Right renal pelvis (tissue), 4 donors: ENCODE data around the gene CPSF7. TPM values are rescaled to one million over a fixed set of nuclear protein-coding genes. Genes with fewer than 3 reads are reported as not detected.
"Not testable (repeated sequence)": the region's sequence is repeated elsewhere in the genome, so short reads cannot be mapped to it uniquely, and the experiment has no call there.

Source experiments
- DNase-seq, 4 donors: peaks; one replicate each; pipeline ENCODE4 v3.0.0-alpha.2; 2013; ENCODE audit warnings: low read depth in 4 of 4, low spot score in 3 of 4, missing footprints in 1 of 4
- polyA plus RNA-seq, 4 donors: library from polyadenylated mRNA; unstranded; fragments of 120-200 nt; gene quantifications; one replicate each; pipeline ENCODE4 v1.2.1, GENCODE V29; 2013; ENCODE audit not compliant: insufficient read length in 4 of 4

Gene CPSF7
- polyA plus RNA-seq, 4 donors: 99.0 to 117 (median 109) TPM

DNA sequence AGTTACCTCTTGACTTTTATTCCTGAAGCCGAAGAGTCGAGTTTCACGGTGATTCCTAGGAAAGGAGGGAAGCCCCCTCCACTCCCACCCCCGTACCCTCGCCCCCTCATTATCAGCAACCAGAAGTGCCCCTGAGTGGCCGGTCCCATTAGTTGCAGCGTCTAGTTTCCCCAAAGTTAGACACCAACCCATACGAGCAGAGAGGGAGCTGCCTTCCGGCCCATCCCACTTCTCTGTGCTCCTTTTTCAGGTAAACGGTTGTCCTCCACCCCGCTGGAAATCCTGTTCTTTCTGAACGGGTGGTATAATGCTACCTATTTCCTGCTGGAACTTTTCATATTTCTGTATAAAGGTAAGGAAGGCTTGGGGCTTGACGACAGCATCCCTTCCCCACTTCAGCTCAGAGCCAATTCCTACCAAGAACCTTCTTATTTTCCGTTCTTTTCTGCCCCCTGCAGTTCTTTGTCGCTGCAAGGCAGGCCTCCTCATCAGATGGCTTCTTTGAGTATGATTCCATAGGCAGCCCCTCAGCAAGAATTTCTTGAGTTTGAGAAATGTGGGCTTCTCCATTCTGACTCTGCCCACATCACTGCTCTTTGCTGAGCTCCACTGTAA lies 36.7 kb downstream of the CPSF7 start:
- no peak for DNase-seq

DNA sequence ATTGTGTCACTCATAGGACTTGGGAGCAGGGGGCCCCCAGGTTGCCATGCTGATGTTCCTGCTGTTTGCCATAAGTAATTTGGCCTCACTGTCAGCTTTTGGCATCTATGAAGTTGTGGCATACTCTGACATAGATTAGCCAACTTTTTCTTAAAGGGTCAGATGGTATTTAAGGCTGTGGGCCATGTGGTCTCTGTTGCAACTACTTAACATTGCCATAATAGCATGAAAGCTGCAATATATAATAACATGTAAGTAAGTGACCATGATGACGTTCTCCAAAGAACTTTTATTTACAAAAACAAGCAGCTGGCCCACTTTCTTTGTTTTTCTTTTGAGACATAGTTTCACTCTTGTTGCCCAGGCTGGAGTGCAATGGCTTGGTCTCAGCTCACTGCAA lies 39.6 kb downstream of the CPSF7 start:
- no peak for DNase-seq

DNA sequence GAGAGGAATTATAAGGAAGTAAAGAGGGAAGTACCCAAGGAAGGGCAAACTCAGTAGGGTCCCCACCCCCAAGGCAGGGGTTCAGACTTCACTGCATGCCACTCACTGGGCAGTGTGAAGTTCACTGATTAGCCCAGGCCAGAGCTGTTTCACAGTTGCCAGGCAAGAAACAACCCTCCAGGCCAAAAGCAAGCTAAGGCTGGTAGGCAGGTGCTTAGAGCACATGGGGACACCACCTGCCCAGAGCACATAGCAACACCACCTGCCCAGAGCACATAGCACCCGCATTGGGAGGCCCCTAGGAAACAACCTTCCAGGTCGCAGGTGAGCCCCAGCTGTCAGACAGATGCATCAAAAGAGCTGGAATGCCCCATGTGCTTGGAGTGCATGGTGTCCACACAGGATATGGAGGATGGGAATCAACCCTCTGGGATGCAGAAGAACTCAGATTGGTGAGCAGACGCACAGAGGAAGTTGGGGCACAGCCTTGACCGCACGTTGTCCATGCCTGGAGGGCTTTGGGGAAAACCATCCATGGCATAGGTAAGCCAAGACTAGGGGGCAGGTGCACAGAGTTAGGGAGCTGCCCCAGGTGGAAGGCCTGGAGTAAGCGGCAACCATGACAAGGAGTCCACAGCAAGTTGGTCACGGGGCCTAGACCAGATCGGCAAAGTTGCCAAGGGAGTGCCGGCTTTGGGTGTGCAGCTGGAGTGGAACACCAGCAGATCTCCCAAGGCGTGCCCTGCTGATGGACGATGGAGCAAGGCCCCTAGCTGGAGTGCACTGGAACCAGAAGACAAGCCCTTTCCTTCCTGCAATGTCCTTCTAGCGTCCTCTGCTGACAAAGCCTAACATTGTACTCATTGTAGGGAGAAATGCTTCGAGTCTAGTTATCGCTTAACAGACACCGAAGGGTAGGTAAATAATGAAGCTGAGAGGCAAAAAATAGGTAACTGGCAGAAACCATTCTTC lies 45.2 kb downstream of the CPSF7 start:
- no peak for DNase-seq

DNA sequence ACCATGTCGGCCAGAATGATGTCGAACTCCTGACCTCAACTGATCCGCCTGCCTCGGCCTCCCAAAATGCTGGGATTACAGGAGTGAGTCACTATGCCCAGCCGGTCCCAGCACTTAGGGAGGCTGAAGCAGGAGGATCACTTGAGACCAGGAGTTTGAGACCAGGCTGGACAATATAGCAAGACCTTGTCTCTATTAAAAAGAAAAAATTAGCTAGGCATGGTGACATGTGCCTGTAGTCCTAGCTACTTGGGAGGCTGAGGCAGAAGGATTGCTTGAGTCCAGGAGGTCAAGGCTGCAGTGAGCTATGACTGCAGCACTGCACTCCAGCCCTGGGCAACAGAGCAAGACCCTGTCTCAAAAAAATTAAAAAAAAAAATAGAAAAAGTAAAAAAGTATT lies 45.9 kb downstream of the CPSF7 start:
- DNase-seq: not testable (repeated sequence)

DNA sequence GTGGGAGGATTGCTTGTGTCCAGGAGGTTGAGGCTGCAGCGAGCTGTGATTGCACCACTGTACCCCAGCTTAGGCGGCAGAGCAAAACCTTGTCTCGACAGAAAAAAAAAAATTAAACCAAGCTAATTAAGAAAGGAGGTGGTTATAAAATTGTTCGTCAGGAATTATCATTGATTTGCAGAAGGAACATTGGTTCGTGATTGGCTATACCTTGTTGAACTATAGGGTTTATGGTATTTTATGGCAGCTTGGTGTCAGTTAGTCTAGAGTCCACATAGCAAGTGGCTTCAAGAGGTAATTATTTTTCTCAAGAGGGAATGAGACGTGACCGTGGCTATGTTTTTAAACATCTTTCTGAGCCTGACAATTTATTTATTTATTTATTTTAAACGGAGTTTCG lies 48.9 kb downstream of the CPSF7 start:
- no peak for DNase-seq

DNA sequence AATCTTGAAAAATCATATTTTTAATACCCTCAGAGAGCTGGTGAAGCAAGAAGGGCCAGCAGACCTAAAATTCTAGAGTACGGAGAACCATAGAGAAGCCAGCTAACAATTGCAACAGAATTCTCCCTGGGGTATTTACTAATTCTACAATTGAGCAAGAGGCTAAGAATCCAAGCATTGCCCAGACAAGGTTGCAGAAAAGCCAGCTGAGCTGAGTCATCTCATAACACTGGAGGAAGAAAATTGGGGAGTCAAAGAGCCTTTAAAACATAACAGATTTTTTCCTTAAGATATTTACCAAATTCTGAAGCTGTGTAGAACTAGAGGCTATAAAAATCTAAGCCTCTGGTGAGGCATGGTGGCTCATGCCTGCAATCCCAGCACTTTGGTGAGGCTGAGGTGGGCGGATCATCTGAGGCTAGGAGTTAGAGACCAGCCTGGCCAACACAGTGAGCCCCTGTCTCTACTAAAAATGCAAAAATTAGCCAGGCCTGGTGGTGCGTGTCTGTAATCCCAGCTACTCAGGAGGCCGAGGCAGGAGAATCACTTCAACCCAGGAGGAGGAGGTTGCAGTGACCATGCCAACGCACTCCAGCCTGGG lies 51.0 kb downstream of the CPSF7 start:
- DNase-seq: no peak

DNA sequence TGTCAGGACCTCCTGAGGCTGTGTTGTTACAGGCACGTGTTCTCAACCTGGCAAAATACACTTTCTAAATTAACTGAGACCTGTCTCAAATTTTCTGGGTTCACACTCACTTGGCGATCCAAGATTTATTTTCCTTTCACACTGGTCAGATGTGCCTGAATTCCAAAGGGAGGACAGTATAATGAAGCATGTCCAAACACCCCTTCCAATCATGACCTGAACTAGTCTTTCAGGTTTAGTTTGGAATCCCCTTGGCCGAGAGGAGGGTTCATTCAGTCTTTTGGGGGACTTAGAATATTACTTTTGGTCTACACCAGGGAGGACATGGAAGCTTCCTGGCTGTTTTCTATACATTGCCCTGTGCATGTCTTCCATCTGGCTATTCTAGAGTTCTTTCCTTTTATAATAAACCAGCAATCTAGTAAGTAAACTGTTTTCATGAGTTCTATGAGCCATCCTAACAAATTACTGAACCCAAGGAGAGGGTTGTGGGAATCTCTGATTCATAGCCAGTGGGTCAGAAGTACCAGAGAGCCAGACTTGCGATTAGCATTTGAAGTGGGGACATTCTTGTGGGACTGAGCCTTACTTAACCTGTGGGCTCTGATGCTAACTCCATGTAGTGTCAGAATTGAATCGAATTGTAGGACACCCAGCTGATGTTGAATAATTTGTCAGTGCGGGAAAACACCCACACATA lies 52.2 kb downstream of the CPSF7 start:
- no peak for DNase-seq

DNA sequence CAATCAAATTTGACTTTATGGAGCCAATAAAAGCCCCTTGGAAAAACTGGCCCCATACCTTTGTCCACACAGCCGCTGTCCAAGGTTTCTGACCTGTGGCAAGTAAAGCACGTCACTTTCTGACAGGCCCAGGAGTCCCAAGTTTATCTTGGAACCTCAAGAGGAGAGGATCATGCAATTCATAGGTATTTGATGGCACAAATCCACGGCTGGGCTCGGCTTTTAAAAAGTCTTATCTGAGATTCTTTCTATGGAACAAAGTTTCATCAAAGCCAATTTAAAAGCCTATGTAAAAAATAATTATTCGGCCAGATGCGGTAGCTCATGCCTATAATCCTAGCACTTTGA lies 54.0 kb downstream of the CPSF7 start:
- no peak for DNase-seq

DNA sequence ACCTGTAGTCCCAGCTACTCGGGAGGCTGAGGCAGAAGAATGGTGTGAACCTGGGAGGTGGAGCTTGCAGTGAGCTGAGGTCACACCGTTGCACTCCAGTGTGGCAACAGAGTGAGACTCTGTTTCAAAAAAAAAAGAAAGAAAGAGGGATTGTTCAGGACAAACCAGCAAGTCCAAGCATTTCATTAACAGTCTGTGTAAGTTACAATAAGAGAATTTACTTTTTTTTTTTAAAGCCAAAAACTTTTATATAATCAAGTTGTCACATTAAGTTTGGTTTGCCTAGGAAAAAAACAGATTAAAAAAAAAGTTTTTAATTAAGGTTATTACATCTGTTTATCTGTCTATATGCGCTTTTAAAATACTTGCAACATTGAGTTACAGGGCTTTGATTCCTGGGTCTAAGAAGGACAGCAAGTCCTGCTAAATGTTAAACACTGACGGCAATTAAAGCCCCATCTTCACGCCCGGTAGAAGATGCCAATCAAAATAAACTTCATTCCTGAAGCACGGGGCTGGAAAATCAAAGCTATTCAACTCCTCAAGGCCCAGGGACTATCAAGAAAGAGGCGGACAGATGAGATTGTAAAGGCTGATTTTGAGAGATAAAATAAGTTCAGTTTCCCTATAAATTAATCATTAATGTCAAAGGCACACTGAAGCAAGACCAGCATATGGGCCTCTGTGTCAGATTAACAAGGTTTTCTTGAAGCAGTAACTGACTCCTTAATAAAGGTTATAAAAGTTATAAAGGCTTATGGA lies 56.9 kb downstream of the CPSF7 start:
- DNase-seq: no peak

DNA sequence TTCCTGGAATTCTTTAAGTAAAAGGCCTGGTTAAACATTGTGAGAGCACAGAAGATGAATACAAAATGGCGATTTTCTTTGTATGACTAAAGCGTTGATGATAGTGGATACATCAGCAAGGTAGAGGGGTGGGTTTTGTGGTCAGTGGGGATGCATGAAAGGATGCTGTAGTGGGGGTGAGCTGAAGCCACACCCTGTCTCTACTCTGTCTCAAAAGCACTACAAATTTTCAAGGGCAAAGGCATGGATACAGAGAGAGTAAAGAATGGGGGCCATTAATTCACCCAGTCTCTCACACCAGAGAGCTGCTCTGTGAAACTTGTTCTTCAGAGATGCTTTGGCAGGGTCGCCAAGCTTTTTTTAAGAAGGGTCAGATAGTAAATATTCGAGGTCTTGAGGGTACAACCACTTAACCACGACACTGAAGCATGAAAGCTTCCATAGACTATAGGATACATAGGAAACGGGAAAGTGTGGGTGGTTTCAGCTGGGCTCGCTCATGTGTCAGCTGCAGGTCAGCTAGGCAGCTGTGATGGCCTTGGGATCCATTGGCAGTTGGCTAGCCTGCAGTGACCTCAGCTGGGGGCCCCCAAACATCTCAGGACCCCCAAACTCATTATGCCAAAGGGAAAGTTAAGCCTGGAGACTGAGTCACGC lies 59.3 kb downstream of the CPSF7 start:
- DNase-seq: no peak

DNA sequence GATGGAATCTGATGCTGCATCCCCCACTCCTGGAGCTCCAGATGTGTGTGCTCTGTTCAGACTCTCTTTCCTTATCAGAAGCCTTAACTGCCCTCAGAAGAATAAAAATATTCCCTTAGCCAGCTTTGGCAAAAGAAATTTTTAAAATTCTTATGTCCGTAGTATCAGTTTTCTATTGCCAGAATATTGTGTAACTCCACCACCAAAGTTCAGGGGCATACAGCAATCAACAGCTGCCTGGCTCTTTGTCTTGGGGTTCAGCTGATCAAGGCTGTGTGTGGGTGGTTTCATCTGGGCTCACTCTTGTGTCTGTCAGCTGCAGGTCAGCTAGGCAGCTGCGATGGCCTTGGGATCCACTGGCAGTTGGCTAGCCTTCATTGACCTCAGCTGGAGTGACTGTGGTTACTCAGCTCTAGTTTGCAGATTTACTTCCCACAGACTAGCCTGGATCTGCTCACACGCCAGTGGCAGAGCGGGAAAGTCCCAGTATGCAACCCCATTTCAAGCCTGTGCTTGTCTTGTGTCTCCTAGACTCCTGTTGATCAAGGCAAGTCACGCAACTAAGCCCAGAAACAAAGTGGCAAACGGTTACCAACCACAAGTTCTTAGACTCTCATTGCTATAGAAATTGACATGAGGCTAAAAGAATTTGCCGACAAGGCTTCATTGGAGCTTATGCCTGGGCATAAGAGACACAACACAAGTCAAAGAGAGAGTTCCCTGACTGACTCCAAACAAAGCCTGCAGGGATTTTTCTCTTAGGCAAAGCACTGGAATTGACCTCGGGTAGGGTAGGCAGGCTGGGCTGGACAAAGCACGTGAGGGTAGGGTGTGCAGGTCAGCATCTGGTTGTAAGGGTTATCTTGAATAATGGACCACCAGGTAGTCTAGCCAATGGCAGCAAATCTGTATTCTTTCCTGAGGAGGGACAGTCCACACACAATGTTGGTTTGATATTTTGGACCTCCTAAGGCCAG lies 60.1 kb downstream of the CPSF7 start:
- no peak for DNase-seq

DNA sequence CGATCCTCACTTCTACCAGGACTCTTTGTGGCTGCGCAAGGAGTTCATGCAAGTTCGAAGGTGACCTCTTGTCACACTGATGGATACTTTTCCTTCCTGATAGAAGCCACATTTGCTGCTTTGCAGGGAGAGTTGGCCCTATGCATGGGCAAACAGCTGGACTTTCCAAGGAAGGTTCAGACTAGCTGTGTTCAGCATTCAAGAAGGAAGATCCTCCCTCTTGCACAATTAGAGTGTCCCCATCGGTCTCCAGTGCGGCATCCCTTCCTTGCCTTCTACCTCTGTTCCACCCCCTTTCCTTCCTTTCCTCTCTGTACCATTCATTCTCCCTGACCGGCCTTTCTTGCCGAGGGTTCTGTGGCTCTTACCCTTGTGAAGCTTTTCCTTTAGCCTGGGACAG lies 61.1 kb downstream of the CPSF7 start:
- DNase-seq: no peak

DNA sequence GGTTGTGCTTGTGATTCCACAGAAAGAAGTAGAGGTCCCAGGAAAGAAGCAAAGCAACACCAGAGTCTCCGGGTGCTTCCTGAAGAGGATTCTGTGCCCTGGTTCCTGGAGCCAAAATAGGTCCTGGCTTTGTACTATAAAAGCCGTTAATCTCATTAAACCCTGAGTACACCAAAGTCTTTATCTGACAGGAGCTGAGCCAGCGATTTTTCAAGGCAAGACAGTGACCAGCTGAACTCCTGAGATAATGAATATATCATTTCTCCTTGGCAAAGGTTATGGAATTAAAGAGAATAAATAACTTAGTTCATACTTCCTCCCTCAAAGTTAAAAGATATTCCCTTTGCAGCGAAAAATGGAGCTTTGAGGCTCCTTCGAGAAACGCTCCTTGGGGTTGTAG lies 62.4 kb downstream of the CPSF7 start:
- DNase-seq: no peak

DNA sequence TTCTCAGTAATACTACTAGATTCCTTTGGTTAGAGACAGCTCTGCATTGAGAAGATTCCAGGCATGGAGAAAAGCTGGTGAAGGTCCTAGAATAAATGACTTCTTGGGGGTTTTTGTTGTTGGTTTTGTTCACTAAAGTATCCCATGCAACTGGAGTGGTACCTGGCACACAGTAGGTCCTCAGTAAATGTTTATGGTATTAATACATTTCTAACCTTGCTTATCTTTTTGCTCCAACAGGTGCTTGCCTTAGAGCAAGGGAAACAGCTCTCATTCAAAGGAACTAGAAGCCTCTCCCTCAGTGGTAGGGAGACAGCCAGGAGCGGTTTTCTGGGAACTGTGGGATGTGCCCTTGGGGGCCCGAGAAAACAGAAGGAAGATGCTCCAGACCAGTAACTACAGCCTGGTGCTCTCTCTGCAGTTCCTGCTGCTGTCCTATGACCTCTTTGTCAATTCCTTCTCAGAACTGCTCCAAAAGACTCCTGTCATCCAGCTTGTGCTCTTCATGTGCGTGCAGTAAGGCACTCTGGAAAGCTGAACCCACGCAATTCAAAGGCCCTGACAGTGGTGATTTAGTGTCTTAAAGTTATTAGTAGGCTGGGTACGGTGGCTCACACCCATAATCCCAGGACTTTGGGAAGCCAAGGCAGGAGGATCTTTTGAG lies 65.6 kb downstream of the CPSF7 start:
- DNase-seq: no peak

DNA sequence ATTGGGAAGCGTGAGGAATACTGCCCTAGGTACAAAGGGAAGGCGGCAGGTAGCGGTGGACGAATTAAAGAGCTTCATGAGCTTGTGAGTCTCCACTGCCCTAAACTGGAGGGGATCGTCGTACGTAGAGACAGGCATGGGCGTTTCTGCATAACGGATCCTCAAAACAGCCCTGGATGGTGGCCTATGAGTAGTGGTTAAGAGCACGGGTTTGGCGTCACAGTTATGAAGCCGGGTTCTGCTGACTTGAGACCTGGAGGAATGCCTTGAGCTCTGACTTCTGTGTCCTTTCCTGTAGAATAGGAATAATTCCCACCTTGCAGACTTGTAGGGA lies 67.3 kb downstream of the CPSF7 start:
- no peak for DNase-seq

DNA sequence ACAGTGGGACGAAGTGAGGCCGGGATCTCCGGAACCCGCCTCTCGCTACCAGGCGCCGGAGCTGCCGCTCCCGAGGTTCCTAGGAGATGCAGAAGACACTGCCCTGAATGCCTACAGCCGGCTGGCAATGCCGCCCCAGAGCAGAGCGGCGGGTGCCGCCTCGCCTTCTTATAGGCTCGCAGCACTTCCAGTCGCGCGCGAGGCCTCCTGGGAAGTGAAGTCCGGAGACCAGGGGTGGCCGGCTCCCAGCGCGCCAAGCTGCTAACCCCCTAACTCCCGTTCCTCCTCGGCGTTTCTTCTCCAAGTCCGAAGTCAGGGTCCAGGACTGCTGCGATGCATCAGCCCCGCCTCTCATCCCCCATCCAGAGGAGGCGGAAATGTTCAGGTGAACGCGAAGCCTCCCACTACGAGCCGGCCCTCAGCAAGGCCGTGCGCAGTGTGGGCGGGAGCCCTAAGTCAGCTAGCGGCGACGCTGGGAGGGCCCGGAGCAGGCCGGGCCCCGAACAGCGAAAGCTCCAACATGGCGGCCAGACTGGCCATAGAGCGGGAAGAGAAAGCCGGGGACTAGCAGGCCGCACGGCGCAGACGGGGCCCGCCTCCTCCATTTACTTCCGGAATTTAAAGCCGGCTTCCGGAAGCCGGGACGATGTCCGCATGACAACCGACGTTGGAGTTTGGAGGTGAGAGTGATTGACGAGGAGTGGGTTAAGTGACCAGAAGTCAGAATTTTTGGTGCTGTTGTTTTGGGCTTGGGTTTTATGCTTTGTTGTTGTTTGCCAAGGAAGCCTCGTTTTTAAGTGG lies 67.8 kb downstream of the CPSF7 start, which contains the start of the genes CYB561A3 and TMEM138:
CYB561A3 (minus strand) TSS at position 142 of the 801 bp plus-strand sequence. CDS start 5,169 bp downstream, outside the sequence.
TMEM138 (plus strand) TSS at position 634 of the 801 bp plus-strand sequence. CDS start 2,017 bp downstream, outside the sequence.
- peak; percentile 86 to 89 (median 88) for DNase-seq

DNA sequence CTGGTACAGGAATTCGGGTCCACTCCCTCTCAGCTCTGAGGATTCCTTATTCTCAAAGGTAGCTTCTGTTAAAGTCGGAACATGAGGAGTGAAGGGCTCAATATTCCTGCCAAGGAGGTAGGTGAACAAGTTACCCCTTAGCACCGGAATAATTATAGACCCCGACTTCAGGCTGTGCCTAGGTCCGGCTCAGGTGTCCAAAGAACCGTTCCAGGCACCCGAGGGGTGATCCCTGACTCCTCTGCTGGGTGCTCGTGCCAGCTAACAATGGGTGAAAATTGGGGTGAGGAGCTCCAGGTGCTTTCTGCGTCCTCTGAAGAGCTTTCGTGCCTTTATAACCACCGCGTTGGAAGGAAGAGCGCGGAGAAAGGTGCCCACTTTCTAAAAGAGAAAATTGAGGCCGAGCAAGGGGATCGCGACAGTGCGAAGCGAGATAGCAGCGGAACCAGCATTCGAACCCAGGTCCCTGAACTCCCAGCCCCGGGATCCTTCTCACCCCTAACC lies 68.5 kb downstream of the CPSF7 start:
- no peak for DNase-seq
